PC-3 (cell line): Measurements from ENCODE around the gene MGST3.

Experiments
- EZH2 ChIP-seq: fragments of 300-600 bp; sonication (generic); IDR thresholded peaks from one replicate; pipeline ENCODE4 v1.6.1; 2017; ENCODE audit warnings: antibody characterized with exemption, mild to moderate bottlenecking, low read length; ENCODE audit not compliant: unreplicated experiment
- EZH2phosphoT487 ChIP-seq: fragments of 300-600 bp; sonication (generic); IDR thresholded peaks from 2 replicates; pipeline ENCODE4 v1.6.1; 2018; ENCODE audit warnings: mild to moderate bottlenecking, antibody characterized with exemption, low read length, borderline replicate concordance
- TF ChIP-seq, protein P1 (sequence below): fragments of 300-600 bp; sonication (generic); conservative IDR thresholded peaks from 2 replicates; pipeline ENCODE4 v1.5.1; 2017; ENCODE audit warnings: antibody characterized with exemption, low read depth, mild to moderate bottlenecking, low read length

DNA sequence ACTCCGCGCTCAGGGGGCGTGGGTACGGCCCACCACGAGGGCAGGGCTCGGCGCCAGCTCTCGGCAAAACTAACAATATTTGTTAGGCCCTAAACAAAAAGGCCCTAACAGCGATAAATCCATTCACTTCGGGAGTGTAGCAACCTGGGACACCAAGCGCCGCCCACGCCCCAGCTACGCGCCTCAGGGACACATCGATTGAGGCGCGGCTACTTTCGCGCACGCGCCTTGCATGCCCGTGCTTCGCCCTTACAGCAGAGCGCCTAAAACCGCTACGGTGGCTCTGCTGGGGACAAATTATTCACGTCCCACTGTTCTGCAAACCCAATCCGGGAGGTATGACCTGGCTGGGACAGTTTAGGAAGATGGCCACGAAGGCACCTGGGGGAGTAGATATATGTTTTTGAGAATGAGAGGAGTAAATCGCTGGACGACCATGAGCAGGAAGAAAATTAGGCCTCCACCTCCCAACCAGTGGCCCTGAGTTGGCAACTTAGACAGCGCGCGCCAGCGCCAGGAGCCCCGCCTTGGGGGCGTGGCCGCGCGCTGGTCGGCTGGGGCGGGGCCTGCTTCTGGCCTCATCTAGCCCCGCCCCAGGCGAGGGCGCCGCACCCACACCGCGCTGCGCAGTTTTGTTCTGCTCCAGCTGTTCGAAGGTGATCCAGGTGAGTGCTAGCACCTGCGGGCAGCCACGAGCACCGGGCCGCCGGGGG, at the start of gene MGST3:
- no peak for TF ChIP-seq EZH2
- TF ChIP-seq, protein P1, sequence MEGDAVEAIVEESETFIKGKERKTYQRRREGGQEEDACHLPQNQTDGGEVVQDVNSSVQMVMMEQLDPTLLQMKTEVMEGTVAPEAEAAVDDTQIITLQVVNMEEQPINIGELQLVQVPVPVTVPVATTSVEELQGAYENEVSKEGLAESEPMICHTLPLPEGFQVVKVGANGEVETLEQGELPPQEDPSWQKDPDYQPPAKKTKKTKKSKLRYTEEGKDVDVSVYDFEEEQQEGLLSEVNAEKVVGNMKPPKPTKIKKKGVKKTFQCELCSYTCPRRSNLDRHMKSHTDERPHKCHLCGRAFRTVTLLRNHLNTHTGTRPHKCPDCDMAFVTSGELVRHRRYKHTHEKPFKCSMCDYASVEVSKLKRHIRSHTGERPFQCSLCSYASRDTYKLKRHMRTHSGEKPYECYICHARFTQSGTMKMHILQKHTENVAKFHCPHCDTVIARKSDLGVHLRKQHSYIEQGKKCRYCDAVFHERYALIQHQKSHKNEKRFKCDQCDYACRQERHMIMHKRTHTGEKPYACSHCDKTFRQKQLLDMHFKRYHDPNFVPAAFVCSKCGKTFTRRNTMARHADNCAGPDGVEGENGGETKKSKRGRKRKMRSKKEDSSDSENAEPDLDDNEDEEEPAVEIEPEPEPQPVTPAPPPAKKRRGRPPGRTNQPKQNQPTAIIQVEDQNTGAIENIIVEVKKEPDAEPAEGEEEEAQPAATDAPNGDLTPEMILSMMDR = no peak
- no peak for TF ChIP-seq EZH2phosphoT487
